HepG2 (cell line): Measurements from ENCODE around the gene ALDH18A1. TPM values are rescaled to one million over a fixed set of nuclear protein-coding genes. Genes with fewer than 3 reads are reported as not detected.

Experiments used
- HDAC2 ChIP-seq: sonication (generic); formaldehyde crosslinking; IDR thresholded peaks from 2 replicates; pipeline ENCODE4 v1.4.0; 2020; ENCODE audit warnings: missing genetic modification reagents
- HMGXB3 ChIP-seq: sonication (generic); formaldehyde crosslinking; IDR thresholded peaks from 2 replicates; pipeline ENCODE4 v1.4.0; 2020; ENCODE audit warnings: missing genetic modification reagents, borderline replicate concordance
- MEIS2 ChIP-seq: sonication (generic); formaldehyde crosslinking; IDR thresholded peaks from 2 replicates; pipeline ENCODE4 v1.9.0; 2021; ENCODE audit warnings: mild to moderate bottlenecking, missing genetic modification reagents
- MTF2 ChIP-seq: sonication (generic); formaldehyde crosslinking; IDR thresholded peaks from 2 replicates; pipeline ENCODE4 v1.5.0; 2020; ENCODE audit warnings: missing genetic modification reagents, borderline replicate concordance
- NR2C2 ChIP-seq: sonication (generic); formaldehyde crosslinking; IDR thresholded peaks from 2 replicates; pipeline ENCODE4 v1.4.0; 2020; ENCODE audit warnings: missing genetic modification reagents, mild to moderate bottlenecking, moderate library complexity, borderline replicate concordance
- SP140L ChIP-seq: sonication (generic); formaldehyde crosslinking; IDR thresholded peaks from 2 replicates; pipeline ENCODE4 v1.4.0; 2020; ENCODE audit warnings: missing genetic modification reagents, borderline replicate concordance
- TFAP4 ChIP-seq: sonication (generic); IDR thresholded peaks from 2 replicates; pipeline ENCODE4 v1.6.1; 2016; ENCODE audit warnings: low read depth, borderline replicate concordance
- TP53 ChIP-seq: sonication (generic); formaldehyde crosslinking; conservative IDR thresholded peaks from 2 replicates; pipeline ENCODE4 v1.4.0; 2020; ENCODE audit warnings: missing genetic modification reagents
- ZFP1 ChIP-seq: IDR thresholded peaks from 2 replicates; pipeline ENCODE4 v1.6.1; 2016
- ZNF138 ChIP-seq: sonication (generic); formaldehyde crosslinking; IDR thresholded peaks from 2 replicates; pipeline ENCODE4 v1.5.0; 2020; ENCODE audit warnings: mild to moderate bottlenecking, low read depth, missing genetic modification reagents
- ZNF383 ChIP-seq: sonication (generic); formaldehyde crosslinking; IDR thresholded peaks from 2 replicates; pipeline ENCODE4 v1.4.0; 2020; ENCODE audit warnings: missing genetic modification reagents, mild to moderate bottlenecking, borderline replicate concordance
- ZNF496 ChIP-seq: sonication (generic); formaldehyde crosslinking; IDR thresholded peaks from 2 replicates; pipeline ENCODE4 v1.8.1; 2023; ENCODE audit warnings: mild to moderate bottlenecking, moderate library complexity, missing genetic modification reagents; ENCODE audit not compliant: insufficient replicate concordance
- ZNF530 ChIP-seq: sonication (generic); formaldehyde crosslinking; IDR thresholded peaks from 2 replicates; pipeline ENCODE4 v1.5.0; 2020; ENCODE audit warnings: low read depth, mild to moderate bottlenecking, missing genetic modification reagents
- ZNF670 ChIP-seq: sonication (generic); formaldehyde crosslinking; IDR thresholded peaks from 2 replicates; pipeline ENCODE4 v1.8.0; 2022; ENCODE audit warnings: mild to moderate bottlenecking, missing genetic modification reagents, borderline replicate concordance
- ZNF7 ChIP-seq: IDR thresholded peaks from 2 replicates; pipeline ENCODE4 v1.6.1; 2016; ENCODE audit warnings: missing biosample characterization, missing genetic modification reagents
- polyA plus RNA-seq, 8 experiments: library from polyadenylated mRNA; depleted of rRNA in 3 of 8; stranded (reverse) in 7 of 8; unstranded in 1 of 8; fragments of >200 nt; fragmentation: Illumina TruSeq in 4 of 8; extraction: Trizol in 4 of 8; gene quantifications; 2 replicates each; pipeline versions ENCODE4 v1.2.1 to v1.2.3, GENCODE V29; 2011 to 2016; ENCODE audit warnings: low read depth in 4 of 8, missing spikeins in 1 of 8, mixed read lengths in 1 of 8; ENCODE audit not compliant: insufficient read depth in 1 of 8
- total RNA-seq, 5 experiments: library from RNA; depleted of rRNA; stranded (reverse); fragments of >200 nt; fragmentation: Illumina TruSeq; extraction: Trizol; gene quantifications; 2 replicates each; pipeline ENCODE4 v1.2.3, GENCODE V29; 2016; ENCODE audit warnings: low read depth in 1 of 5
- TF ChIP-seq, protein P1 (sequence below): sonication (generic); formaldehyde crosslinking; IDR thresholded peaks from 2 replicates; pipeline ENCODE4 v1.5.0; 2020; ENCODE audit warnings: missing genetic modification reagents
- TF ChIP-seq, protein P2 (sequence below): sonication (generic); formaldehyde crosslinking; IDR thresholded peaks from 2 replicates; pipeline ENCODE4 v1.8.0; 2022; ENCODE audit warnings: mild to moderate bottlenecking, missing genetic modification reagents, borderline replicate concordance

ALDH18A1 gene
- total and polyA plus RNA-seq, 2 of the 13 experiments (the other 11 are each of a cell fraction or from before 2014, with no cell fraction given), result 180 to 263 TPM

DNA sequence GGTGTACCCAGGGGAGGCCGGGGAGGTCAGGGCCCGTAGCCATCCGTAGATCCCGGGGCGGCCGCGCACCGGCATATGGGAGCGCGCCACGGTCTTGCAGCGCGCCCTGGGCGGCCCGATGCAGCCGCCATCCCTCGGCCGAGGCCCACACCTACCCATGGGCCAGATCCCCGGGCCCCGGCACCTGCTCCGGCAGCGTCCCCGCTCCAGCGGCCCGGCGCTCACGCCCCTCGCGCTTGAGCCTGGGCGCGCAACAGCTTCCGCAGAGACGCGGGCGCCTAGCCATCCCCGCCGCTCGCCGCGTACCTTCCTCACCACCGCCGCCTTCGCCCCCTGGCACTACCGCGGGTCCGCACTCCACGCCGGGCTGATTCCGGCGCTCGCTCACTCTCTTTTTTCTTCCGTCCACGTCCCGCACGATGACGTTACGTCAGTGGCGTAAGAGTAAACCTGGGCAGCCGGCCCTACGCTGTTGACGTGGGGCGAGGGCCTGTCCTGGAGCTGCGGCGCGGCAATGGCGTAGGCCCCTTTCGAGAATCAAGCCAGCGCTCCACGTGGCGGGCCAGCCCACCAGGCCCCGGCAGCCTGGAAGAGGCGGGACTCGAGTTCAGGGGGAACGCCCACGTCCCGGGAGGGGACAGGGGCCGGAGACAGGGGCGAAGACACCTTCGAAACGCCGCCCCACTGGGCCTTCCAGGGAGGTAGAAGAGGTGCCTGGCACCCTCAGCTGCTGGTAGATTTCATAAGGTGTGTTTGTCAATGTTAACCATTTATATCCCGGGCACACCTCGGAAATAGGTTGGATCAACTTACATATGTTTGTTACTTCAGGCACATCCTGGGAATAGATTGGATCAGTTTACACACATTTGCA is at the start of gene ALDH18A1 (continued):
- peak; percentile 56; the same call in 1 of the 2 replicates for TF ChIP-seq ZNF138
- TF ChIP-seq TP53 (CRISPR knock-in tag), result peak; percentile 71; the same call in 1 of the 2 replicates
- TF ChIP-seq HDAC2 (CRISPR knock-in tag), result peak; percentile 65
- TF ChIP-seq, protein P1, sequence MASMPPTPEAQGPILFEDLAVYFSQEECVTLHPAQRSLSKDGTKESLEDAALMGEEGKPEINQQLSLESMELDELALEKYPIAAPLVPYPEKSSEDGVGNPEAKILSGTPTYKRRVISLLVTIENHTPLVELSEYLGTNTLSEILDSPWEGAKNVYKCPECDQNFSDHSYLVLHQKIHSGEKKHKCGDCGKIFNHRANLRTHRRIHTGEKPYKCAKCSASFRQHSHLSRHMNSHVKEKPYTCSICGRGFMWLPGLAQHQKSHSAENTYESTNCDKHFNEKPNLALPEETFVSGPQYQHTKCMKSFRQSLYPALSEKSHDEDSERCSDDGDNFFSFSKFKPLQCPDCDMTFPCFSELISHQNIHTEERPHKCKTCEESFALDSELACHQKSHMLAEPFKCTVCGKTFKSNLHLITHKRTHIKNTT, result no peak
- no peak for TF ChIP-seq ZNF530 (CRISPR knock-in tag)
- TF ChIP-seq ZFP1 (CRISPR knock-in tag), result no peak; the same call in 1 of the 2 replicates
- TF ChIP-seq ZNF383 (CRISPR knock-in tag), result no peak
- TF ChIP-seq TFAP4, result peak; percentile 46; the same call in 1 of the 2 replicates
- TF ChIP-seq NR2C2 (CRISPR knock-in tag), result peak; percentile 45
- TF ChIP-seq ZNF496 (CRISPR knock-in tag), result no peak
- 0 out of 2 replicates have a peak, but pooled peaks have one; percentile 48 for TF ChIP-seq MTF2 (CRISPR knock-in tag)
- no peak for TF ChIP-seq ZNF7 (CRISPR knock-in tag)
- peak; percentile 73; the same call in 1 of the 2 replicates for TF ChIP-seq HMGXB3 (CRISPR knock-in tag)
- TF ChIP-seq SP140L (CRISPR knock-in tag), result no peak
- TF ChIP-seq ZNF670, result no peak
- 0 out of 2 replicates have a peak, but pooled peaks have one; percentile 29 for TF ChIP-seq MEIS2 (CRISPR knock-in tag)
- TF ChIP-seq, protein P2, sequence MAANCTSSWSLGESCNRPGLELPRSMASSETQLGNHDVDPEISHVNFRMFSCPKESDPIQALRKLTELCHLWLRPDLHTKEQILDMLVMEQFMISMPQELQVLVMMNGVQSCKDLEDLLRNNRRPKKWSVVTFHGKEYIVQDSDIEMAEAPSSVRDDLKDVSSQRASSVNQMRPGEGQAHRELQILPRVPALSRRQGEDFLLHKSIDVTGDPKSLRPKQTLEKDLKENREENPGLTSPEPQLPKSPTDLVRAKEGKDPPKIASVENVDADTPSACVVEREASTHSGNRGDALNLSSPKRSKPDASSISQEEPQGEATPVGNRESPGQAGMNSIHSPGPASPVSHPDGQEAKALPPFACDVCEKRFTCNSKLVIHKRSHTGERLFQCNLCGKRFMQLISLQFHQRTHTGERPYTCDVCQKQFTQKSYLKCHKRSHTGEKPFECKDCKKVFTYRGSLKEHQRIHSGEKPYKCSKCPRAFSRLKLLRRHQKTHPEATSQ (CRISPR knock-in tag), result peak; percentile 74; the same call in 1 of the 2 replicates
